GM12865 (cell line): ENCODE results near the gene RSKR.

Source experiments
- DNase-seq: peaks from one replicate; pipeline ENCODE4 v3.0.0; 2010; ENCODE audit warnings: low read depth
- H3K4me3 ChIP-seq: 2 replicates; pipeline ENCODE4 v1.5.1; 2011; ENCODE audit warnings: mild to moderate bottlenecking, low read depth, low read length, control low read depth
- TF ChIP-seq, protein P1 (sequence below): IDR thresholded peaks from 2 replicates; pipeline ENCODE4 v1.5.1; 2011; ENCODE audit warnings: low read length, control low read depth, low read depth, inconsistent platforms; ENCODE audit not compliant: insufficient read depth; ENCODE audit errors: missing control alignments

Gene RSKR

GRCh38 chr17:28563475-28563874 is 50.5 kb downstream of the RSKR start:
- no peak overlapping the region for H3K4me3 ChIP-seq
- TF ChIP-seq, protein P1, sequence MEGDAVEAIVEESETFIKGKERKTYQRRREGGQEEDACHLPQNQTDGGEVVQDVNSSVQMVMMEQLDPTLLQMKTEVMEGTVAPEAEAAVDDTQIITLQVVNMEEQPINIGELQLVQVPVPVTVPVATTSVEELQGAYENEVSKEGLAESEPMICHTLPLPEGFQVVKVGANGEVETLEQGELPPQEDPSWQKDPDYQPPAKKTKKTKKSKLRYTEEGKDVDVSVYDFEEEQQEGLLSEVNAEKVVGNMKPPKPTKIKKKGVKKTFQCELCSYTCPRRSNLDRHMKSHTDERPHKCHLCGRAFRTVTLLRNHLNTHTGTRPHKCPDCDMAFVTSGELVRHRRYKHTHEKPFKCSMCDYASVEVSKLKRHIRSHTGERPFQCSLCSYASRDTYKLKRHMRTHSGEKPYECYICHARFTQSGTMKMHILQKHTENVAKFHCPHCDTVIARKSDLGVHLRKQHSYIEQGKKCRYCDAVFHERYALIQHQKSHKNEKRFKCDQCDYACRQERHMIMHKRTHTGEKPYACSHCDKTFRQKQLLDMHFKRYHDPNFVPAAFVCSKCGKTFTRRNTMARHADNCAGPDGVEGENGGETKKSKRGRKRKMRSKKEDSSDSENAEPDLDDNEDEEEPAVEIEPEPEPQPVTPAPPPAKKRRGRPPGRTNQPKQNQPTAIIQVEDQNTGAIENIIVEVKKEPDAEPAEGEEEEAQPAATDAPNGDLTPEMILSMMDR: no peak
- no peak for DNase-seq
